ENCODE data around the gene BSG. TPM values are rescaled to one million over a fixed set of nuclear protein-coding genes. Genes with fewer than 3 reads are reported as not detected.

Gene BSG
- total and polyA plus RNA-seq, 9 of the 15 experiments (the other 6 are each of a cell fraction or from before 2014, with no cell fraction given), result 4.6 to 495 (median 187) TPM

GRCh38 chr19:531009-531752 lies 41.2 kb upstream of the BSG start (continued):
- no peak for TF ChIP-seq ZBTB40 (IDR thresholded peaks at IDR 0.05)
- TF ChIP-seq ZBTB40 (CRISPR knock-in tag; IDR thresholded peaks at IDR 0.05), result no peak
- no peak for TF ChIP-seq RNF219 (CRISPR knock-in tag; IDR thresholded peaks at IDR 0.05)
- no peak for TF ChIP-seq HDAC2 (IDR thresholded peaks at IDR 0.05)
- TF ChIP-seq GATAD2B (IDR thresholded peaks at IDR 0.05; ENCODE audit: borderline replicate concordance), result peak; percentile 66; the same call in 1 of the 2 replicates
- TF ChIP-seq ZNF143 (CRISPR knock-in tag; IDR thresholded peaks at IDR 0.05), result peak; percentile 73
- peak; percentile 93 for TF ChIP-seq MEIS2 (IDR thresholded peaks at IDR 0.05; ENCODE audit: partially characterized antibody)
- TF ChIP-seq ZNF408 (CRISPR knock-in tag; IDR thresholded peaks at IDR 0.05; ENCODE audit: low read depth), result no peak
- TF ChIP-seq FUS (optimal IDR thresholded peaks at IDR 0.05; ENCODE audit: low read depth, low read length), result no peak
- TF ChIP-seq RBM14 (IDR thresholded peaks at IDR 0.05; ENCODE audit: borderline replicate concordance, insufficient read depth, low read depth, low read length), result no peak
- peak in 1 of 2 experiments; percentile 69 for TF ChIP-seq E2F6 (IDR thresholded peaks at IDR 0.05; ENCODE audit: borderline replicate concordance in 1 of 2, extremely low read depth in 1 of 2, insufficient read depth in 1 of 2, insufficient read length in 1 of 2, low read depth in 1 of 2, low read length in 1 of 2, poor library complexity in 1 of 2, severe bottlenecking in 1 of 2)
- TF ChIP-seq SAFB (IDR thresholded peaks at IDR 0.05; ENCODE audit: borderline replicate concordance, low read depth, low read length), result no peak
- no peak for TF ChIP-seq FOSL1 (tag; conservative IDR thresholded peaks at IDR 0.05)
- no peak for TF ChIP-seq HNRNPH1 (optimal IDR thresholded peaks at IDR 0.05; ENCODE audit: low read depth, low read length)
- no peak for TF ChIP-seq ZNF780A (CRISPR knock-in tag; IDR thresholded peaks at IDR 0.05)
